ENCODE results near the gene PTH.

PTH gene

DNA sequence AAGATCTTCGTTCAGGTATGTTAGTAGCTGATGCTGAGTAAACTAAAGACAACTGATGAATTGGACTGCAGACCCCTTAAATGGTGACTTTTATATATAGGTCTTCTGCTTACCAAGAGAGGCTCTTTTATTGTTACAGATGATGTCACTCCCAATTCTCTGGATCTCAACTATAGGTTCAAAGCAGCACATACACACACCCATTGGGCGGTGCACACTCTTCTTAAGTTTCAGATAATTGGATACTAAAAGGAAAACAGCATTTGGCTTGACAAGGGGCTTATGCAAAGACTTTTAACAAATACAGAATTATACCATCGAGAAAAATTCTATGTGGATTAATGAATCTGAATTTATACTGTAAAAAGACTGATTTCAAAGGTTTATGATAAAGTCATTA lies at the start of gene PTH:
Gene PTH (minus strand): TSS at position 69 of the 400 bp plus-strand sequence. CDS start 3,142 bp downstream, outside the sequence.
- DNase-seq (ENCODE audit: low spot score), result no peak

DNA sequence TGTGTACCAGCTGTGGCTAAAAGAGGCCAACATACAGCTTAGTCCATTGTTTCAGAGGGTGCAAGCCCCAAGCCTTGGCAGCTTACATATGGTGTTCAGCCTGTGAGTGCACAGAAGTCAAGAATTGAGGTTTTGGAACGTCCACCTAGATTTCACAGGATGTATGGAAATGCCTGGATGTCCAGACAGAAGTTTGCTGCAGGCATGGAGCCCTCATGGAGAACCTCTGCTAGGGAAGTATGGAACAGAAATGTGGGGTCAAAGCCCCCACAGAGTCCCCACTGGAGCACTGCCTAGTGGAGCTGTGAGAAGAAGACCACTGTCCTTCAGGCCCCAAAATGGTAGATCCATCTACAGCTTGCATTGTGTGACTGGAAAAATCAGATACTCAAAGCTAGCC lies 42.2 kb upstream of the PTH start:
- no peak for DNase-seq (ENCODE audit: low spot score)

DNA sequence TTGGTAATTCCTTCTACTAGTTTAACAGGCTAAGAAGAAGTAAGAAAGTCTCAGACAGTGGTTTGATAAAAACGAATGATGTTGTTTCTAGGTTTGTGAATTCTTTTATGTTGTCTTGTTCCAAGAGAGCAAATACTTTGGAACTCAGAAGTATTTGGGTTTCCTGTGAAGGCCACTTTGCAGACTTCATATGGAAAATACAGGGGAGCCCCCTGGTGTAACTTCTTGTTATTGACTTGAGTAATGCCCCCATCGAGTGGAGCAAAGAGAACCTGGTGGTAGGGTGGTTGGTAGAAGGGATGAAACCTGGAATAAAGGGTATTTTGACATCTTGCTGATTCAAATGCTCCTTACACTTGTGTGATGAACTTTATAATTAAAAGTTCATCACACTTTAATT lies 40.0 kb upstream of the PTH start:
- DNase-seq (ENCODE audit: low spot score), result peak; percentile 0

DNA sequence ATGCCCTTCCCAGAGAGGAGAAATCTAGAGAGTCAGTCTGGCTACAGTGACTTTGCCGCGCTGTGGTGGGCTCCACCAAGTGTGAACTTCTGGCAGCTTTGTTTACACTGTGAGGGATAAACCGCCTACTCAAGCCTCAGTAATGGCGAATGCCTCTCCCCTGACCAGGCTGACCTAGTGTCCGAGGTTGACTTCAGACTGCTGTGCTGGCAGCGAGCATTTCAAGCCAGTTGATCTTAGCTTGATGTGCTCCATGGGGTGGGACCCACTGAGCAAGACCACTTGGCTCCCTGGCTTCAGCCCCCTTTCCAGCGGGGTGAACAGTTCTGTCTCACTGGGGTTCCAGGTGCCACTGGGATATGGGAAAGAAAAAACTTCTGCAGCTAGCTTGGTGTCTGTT lies 38.6 kb upstream of the PTH start:
- DNase-seq (ENCODE audit: low spot score), result no peak

DNA sequence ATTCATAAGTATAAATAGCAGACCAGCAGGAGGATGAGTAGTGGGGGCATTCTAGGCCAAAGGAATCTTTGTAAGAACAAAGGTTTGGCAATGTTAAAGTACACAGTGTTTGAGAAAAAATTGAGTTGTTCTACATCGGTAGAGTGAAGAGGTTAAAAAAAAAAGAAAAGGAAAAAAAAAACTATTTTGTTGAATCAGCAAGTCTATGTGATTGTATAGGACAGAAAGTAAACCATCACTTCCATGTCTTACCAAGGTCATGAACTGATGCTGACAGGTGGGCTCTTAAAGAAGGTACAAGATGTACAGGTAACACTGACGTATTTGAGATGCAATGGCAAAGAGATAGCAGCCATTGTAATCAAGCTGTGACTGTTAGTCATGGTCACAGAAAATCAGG lies 29.5 kb upstream of the PTH start:
- DNase-seq (ENCODE audit: low spot score), result no peak

DNA sequence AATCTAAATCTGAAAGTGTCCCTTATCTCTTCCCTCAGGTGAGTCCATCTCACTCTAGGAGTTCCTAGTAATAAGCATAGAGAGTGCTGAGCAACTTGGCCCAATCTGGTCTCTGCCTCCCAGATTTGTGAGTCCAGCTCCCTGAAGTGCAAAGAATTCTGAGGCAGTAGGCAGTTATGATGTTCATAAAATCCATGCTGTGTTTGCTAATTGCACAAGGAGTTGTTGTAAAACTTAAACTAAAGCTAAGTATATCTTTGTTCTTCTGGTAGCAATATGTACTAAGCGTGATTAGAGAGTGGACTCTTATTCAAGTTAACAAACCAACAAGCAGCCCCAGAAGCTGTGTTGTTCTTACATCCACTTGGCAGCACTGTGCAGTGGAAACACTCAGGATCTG lies 7.6 kb upstream of the PTH start:
- no peak for DNase-seq (ENCODE audit: low spot score)

DNA sequence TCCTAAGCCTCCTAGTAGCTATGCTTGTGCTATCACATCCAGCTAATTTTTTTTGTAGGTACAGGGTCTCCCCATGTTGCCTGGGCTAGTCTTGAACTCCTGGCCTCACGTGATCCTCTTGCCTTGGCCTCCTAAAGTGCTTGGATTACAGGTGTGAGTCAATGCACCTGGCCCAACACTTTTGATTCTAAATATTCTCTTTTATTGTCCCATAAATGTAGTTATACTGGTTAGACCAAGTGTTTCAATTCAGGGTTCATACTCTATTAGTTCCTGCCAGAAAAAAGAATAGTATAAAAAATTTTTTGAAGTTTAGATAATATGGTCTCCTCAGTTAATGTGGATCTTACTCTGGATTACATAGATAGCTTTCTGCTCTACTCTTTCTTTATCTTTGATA lies 6.7 kb upstream of the PTH start:
- no peak for DNase-seq (ENCODE audit: low spot score)

DNA sequence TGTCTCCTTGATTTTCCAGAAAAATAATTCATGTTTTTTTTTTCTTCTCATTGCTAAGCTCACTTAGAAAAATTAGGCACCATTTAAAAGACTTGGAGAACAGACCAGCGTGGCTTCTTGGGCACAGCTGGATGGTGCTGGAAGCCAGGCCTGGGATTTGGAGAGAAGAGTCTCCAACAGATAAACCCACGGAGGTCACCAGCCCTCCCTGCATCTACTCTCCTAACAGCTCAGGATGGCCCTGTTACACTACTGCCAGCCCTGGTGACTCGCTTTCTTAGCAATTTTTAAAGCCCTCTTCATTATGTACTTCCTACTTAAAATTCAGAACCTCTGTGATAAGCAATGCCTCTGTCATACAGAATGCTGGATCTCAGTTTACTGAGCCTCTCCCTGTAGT lies 1.7 kb downstream of the PTH start:
- no peak for DNase-seq (ENCODE audit: low spot score)

DNA sequence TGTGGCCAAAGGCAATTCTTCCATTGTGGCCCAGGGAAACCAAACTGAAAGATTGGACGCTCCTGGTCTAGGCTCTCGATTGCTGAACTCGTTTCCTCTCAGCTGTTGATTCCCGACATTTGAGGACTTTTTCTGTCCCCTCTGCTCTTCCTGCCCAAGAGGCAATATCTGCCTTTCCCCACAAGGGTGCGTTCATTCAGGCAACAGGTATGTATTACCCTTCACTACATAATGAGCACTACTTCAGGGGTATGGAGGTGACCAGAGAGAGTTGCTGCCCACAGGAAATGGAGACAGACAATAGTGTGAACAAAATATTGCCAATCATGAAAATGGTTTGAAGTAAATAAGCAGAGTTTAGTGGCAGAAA lies 8.2 kb downstream of the PTH start:
- DNase-seq (ENCODE audit: low spot score), result no peak

DNA sequence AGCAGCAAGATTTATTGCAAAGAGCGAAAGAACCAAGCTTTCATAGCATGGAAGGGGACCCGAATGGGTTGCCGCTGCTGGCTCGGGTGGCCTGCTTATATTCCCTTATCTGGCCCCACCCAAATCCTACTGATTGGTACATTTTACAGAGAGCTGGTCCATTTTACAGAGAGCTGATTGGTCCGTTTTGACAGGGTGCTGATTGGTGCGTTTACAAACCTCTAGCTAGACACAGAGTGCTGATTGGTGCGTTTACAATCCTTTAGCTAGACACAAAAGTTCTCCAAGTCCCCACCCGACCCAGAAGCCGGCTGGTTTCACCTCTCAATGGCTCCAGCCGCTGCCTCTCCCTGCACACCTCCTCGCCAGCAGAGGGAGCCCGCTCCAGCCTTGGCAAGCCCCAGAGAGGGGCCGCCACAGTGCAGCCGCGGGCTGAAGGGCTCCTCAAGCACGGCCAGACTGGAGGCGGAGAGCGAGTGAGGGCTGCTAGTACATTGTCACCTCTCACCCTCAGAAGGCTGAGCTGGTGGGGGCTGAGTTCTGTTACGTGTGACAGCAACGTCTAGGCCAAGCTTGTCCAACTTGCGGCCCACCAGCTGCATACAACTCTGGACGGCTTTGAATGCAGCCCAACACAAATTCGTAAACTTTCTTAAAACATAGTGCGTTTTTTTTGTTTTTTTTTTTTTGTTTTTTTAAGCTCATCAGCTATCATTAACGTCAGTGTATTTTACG lies 8.7 kb downstream of the PTH start:
- DNase-seq (ENCODE audit: low spot score), result no peak

DNA sequence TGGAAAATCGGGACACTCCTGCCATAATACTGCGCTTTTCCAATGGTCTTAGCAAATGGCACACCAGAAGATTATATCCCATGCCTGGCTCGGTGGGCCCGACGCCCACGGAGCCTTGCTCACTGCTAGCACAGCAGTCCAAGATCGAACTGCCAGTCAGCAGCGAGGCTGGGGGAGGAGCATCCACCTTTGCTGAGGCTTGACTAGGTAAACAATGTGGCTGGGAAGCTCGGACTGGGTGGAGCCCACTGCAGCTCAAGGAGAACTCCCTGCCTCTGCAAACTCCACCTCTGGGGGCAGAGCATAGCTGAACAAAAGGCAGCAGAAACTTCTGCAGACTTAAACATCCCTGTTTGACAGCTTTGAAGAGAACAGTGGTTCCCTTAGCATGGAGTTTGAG lies 15.6 kb downstream of the PTH start:
- no peak for DNase-seq (ENCODE audit: low spot score)

DNA sequence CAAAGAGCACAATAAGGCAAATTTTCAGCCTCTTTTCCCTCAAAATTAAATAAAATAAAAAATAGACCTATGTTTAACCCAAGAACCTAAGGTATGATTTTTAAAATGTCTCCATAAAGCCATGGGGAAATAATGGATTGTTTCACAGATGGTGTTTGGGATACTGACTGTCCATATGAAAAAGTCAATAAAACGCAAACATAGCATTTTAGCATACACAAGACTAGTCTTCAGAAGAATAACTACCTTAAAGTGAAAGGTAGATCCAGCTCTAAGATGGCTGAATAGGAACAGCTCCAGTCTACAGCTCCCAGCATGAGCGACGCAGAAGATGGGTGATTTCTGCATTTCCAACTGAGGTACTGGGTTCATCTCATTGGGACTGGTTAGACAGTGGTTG lies 16.1 kb downstream of the PTH start:
- DNase-seq (ENCODE audit: low spot score), result no peak

DNA sequence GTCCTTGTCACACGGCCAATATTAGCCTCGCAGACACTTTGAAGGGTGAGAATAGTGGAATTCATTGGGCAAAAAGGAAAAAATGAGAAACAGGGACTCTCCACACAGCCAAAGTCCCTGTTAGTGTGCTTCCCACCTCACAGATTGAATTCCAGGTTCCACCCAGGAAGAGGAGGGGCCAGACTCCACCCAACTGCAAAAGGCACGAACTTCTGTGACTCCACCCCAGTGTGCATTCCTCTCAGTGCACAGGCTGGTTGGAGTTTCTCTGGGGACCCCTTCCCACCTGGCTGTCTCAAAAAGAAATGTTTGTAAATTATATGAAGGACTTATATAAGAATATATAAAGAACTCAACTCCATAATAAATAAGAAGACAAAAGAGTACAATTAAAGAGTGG lies 20.7 kb downstream of the PTH start:
- DNase-seq (ENCODE audit: low spot score), result no peak

DNA sequence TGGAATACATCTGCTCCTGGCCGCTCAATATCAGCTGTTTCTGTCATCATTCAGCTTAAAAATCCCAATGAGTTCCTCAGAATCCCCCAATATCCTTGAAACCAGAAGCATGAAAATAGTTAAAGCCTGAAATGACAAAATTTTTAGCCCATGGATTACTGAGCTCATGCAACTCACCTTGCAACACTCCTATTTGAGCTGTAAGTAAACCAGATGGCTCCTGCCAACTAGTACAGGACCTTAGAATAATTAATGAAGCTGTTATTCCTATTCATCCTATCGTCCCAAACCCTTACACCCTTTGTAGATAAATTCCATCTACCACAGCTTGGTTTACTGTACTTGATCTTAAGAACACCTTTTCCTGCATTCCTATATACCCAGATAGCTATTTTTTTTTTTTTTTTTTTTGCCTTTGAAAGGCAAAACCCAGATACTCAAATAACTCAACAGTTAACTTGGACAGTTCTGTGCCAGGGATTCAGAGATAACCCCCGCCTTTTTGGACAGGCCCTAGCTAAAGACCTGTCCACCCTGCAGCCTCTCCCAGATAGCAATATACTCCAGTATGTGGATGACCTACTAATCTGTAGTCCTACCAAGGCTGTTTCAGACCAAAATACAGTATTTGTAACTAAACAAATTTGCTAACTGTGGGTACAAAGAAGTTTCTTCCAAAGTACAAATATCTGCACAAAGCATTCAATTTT lies 22.6 kb downstream of the PTH start:
- DNase-seq (ENCODE audit: low spot score), result no peak

DNA sequence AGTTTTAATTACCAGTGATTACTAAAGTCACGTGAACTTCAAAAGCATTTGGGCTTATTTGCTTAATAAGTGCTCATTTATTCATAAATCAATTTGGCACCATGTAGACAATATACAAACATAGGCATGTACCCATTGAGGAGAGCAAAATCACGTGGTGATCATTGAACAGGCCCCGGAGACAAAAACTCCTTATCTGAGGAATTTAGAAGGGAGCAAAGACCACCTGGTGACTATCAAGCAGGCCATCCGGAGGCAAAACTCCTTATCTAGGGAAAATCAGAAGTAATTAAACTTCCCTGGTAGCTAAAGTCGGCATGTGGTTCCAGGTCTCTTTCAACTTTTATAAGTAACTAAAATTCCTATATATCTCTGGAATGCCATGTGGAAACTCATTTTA lies 27.0 kb downstream of the PTH start:
- DNase-seq (ENCODE audit: low spot score), result no peak

DNA sequence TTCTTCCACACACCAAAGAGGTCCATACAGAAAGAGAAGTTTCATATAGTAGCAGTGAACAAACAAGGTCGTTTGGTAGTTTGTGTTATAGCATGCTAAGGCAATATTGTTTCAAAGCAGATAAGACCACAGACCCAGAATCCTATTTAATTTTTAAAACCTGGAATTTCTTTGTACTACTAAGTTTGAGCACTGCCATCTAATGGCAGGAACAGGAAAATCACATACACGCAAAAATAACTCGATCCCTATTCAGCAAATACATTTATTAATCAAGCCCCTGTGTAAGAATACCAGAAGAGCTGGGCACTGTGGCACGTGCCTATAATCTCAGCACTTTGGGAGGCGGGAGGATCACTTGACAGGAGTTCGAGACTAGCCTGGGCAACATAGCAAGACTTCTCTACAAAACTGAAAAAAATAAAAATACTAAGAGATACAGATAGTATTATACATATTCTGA lies 29.9 kb downstream of the PTH start:
- DNase-seq (ENCODE audit: low spot score), result peak; percentile 58

DNA sequence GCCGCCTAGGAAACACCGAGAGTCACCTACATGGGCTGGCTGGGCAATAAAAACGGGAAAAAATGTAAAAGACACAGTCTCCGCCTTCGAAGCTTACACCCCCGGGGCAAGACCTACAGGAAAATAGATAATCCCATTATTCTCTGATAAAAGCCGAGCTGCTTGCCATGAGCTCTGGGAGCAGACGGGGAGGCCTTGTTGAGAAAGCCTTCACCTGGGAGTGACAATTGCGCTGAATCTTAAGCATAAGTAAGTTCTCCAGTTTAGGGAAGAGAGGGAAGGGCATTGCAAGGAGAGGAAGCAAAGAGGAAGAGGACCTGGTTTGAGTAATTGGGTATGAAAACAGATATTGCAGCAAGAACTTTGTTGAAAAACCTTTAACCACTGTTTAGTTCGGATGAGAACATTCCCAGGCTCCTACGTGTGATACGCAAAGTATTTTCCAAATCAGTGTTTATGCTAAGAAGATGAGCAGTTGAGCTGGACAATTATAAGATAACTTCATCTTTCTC lies 32.0 kb downstream of the PTH start:
- DNase-seq (ENCODE audit: low spot score), result no peak

DNA sequence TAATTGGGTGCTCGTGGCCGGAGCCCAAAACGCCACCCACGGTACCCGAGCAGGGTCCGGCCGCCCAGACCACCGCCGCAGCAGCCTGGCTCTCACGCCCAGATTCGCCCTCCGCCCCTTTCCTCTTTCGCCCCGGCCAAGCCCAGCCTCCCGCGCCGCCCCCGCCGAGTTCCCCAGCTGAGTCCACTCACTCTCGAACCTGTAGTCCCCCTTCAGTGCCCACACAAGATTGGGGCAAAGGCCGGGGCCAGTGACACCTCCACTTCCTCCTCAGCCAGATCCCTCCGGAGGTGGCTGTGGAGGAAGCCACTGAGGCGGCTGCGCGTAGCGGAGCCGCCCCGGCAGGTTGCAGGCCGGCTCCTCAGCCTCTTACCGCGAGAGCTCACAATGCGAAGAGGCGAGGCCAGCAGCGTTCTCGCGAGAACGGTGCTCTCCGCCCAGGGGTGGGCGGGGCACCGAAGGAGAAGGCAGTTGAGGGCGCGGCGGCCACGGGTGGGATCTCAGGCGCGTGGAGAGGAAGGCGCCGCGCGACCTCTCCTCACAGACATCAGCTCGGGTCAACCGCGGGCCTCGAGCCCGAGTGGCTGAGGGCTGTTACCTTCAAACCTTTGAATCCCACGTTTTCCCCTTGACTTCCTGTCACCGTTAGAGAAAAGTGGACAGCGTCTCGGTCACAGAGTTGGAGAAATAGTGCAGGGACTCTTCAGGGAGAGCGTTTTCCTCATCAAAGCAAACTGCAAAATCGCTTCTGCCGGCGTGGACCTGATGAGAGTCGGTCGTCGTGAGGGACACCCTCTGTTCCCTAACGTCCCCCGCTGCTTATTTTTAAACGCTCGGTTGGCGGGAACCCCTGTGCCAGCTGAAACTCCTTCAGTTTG lies 32.7 kb downstream of the PTH start, which contains the start of gene BTBD10:
Gene BTBD10 (minus strand): TSS at position 322 of the 878 bp plus-strand sequence. CDS start 18,098 bp downstream, outside the sequence.
- DNase-seq (ENCODE audit: low spot score), result peak; percentile 95

DNA sequence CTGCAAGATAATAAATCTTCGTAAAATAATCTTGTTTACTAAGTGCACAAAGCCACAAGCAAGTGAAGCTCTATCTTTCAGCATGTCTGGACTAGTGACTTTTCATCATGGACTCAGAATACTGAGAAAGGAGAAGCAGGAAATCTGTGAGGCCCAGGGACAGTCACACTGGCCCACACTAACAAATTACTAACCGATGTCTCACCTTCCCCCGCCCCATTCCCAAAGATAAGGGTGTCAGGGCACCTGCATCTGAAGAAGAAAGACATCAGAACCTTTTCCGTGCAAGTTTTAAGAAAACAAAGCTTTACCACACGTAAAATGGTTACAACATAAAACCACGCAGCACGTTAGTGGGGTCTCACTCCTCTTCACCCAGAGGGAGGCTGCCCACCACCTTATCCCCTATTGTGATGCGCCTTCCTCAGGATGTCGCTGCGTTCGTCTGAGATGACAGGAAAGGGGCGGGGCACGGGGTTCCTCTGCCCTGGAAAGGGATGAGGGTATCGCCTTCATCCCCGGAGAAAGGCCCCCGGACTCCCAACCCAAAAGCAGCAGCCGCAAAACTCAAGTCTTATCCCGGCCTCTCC lies 33.4 kb downstream of the PTH start:
- DNase-seq (ENCODE audit: low spot score), result peak; percentile 66

DNA sequence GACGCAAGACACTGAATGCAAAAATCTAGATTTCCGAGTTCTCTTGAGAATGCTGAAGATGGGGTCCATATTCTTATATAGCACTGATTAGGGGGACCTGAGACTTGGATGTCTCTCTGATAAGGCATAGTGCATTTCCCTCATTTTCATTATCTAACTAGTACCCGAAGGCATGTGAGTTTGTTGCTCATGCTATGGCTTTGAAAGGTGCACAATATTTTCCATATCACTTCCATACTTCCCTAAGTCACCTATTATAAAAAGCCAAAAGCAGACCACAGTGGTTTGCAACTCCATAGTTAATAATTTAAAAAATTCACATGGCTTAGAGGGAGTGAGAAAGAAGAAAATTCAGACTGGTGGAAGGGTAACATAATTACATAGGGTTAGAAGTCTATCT lies 34.5 kb downstream of the PTH start:
- DNase-seq (ENCODE audit: low spot score), result no peak

DNA sequence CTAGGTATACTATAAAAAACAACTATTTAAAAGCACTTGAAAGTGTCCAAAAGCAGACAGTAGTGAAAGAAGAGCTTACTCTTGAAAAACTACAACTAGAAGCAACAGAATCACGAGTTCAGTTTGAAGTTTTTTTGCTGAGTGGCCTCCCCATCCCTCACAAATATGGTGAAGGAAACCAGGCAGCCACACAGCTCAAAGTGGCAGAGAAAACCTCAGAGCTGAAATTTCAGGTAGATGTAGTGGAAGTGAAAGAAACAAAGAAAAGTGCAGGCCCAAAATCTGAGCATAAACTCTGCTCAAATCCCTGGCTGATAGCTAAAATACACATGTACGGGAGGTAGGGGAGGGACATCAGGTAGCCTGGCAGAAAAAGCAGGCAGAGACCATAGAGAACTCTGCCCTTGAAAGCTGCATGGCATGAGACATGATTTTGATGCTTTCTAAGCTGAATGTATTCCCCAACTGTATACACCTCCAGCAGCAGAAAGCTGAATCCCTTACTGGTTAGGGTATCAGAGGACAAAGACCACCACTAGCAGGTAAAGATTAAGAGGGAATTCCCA lies 44.9 kb downstream of the PTH start:
- no peak for DNase-seq (ENCODE audit: low spot score)

DNA sequence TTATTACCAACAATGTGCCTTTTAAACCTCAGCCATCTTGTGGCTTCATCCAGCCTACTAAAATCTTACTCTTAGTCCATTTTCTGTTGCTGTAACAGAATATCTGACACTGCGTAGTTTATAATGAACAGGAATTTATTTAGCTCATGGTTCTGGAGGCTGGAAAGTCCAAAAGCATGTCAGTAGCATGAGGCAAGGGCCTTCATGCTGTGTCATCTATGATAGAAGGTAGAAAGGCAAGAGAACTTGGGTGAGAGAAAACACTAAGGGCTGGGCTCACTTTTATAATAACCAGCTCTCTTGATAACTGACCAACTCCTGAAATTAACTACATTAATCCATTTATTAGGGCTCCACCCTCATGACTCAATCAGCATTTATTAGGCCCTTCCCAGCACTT lies 46.3 kb downstream of the PTH start:
- DNase-seq (ENCODE audit: low spot score), result no peak
